AG04450 (cell line): Measurements from ENCODE around the gene FTH1. TPM values are rescaled to one million over a fixed set of nuclear protein-coding genes. Genes with fewer than 3 reads are reported as not detected.
"Not testable (repeated sequence)": the region's sequence is repeated elsewhere in the genome, so short reads cannot be mapped to it uniquely, and the experiment has no call there.

Source experiments
- CTCF ChIA-PET: fragments of 300-600, 350-600 bp; formaldehyde crosslinking; extraction: SDS; loops from one replicate; lab custom pipeline; 2022; ENCODE audit warnings: antibody characterized with exemption, inconsistent platforms; lab: Charles Lee
- POLR2A ChIA-PET: fragments of 350-600 bp; formaldehyde crosslinking; extraction: SDS; loops from one replicate; lab custom pipeline; 2021; ENCODE audit warnings: antibody characterized with exemption, inconsistent platforms; lab: Yijun Ruan, JAX
- DNase-seq: peaks from one replicate; pipeline ENCODE4 v3.0.0-alpha.2; 2011; ENCODE audit warnings: low read depth, low spot score
- H3K27ac ChIP-seq: one replicate; pipeline ENCODE4 v1.5.1; 2012; ENCODE audit warnings: low read depth, low read length, control low read depth
- H3K27me3 ChIP-seq: one replicate; pipeline ENCODE4 v1.6.0; 2012; ENCODE audit warnings: low read length; ENCODE audit not compliant: control insufficient read depth, insufficient read depth
- H3K4me3 ChIP-seq: 2 replicates; pipeline ENCODE4 v1.5.1; 2011; ENCODE audit warnings: mild to moderate bottlenecking, low read depth, low read length, control low read depth
- H3K9me3 ChIP-seq: 2 replicates; pipeline ENCODE4 v1.5.1; 2012; ENCODE audit warnings: low read length; ENCODE audit not compliant: control insufficient read depth, insufficient read depth
- CTCF ChIP-seq: IDR thresholded peaks from 2 replicates; pipeline ENCODE4 v1.5.1; 2011; ENCODE audit warnings: low read depth, low read length, control low read depth, inconsistent platforms
- polyA plus RNA-seq: library from polyadenylated mRNA; depleted of rRNA; stranded (reverse); fragments of >200 nt; gene quantifications from 2 replicates; pipeline ENCODE4 v1.2.3, GENCODE V29; 2011

The FTH1 gene
- polyA plus RNA-seq, 1 experiment: 3,294 TPM

- CTCF ChIA-PET: interaction anchor here (1.0 to 14.7 kb wide), 6 partner anchors 20 to 140 kb away, joined by 3 to 135 read pairs (median 7); no protein-coding TSS in a partner anchor
- no peaks in the 10 kb centered on the region for H3K27me3 ChIP-seq
- no peak for DNase-seq
- no peak for TF ChIP-seq CTCF
- POLR2A ChIA-PET: interaction anchor here (0.5 to 3.2 kb wide), 31 partner anchors 10 to 545 kb away, joined by 3 to 37 read pairs (median 4); partner anchors contain the start of gene BEST1
- H3K27ac ChIP-seq: peak overlapping the region; percentile 88
- H3K9me3 ChIP-seq: peaks cover 5% of the 10 kb centered on the region; the same call in 1 of the 2 replicates
- H3K4me3 ChIP-seq: peak overlapping the region; percentile 79
Observed at GRCh38 chr11:61967924-61968757, 707 bp upstream of the FTH1 start.

GRCh38 chr11:61966734-61967115, 709 bp downstream of the FTH1 start:
- no peak for TF ChIP-seq CTCF
- DNase-seq: no peak
- Histone ChIP-seq H3K4me3 (peak overlapping the region; percentile 100), H3K27ac (peak overlapping the region; percentile 81), H3K9me3 (peaks cover 5% of the 10 kb centered on the region; the same call in 1 of the 2 replicates), H3K27me3 (no peaks in the 10 kb centered on the region)
- CTCF ChIA-PET: interaction anchor here (0.6 to 14.7 kb wide), 2 partner anchors 19 to 115 kb away, joined by 8 to 135 read pairs; no protein-coding TSS in a partner anchor
- POLR2A ChIA-PET: interaction anchor here (0.8 to 3.2 kb wide), 9 partner anchors 12 to 115 kb away, joined by 3 to 37 read pairs (median 7); partner anchors contain the start of gene BEST1

- POLR2A ChIA-PET: interaction anchor here (1.4 to 3.6 kb wide), 5 partner anchors 7 to 117 kb away, joined by 6 to 27 read pairs (median 11); no protein-coding TSS in a partner anchor
- not testable (repeated sequence) for H3K27me3 ChIP-seq, H3K9me3 ChIP-seq, DNase-seq, H3K27ac ChIP-seq
- H3K4me3 ChIP-seq: peak overlapping the region; percentile 100
- CTCF ChIA-PET: interaction anchor here (0.7 to 14.7 kb wide), 4 partner anchors 15 to 117 kb away, joined by 3 to 135 read pairs (median 8); partner anchors contain the start of gene BEST1
Observed at GRCh38 chr11:61964666-61965271, 2.7 kb downstream of the FTH1 start.

- Histone ChIP-seq H3K27me3 (no peaks in the 10 kb centered on the region), H3K4me3 (peak overlapping the region; percentile 100), H3K27ac (peak overlapping the region; percentile 61), H3K9me3 (peaks cover 5% of the 10 kb centered on the region; the same call in 1 of the 2 replicates)
- TF ChIP-seq CTCF: no peak
- POLR2A ChIA-PET: interaction anchor here (1.0 to 3.6 kb wide), 6 partner anchors 8 to 117 kb away, joined by 5 to 27 read pairs (median 14); partner anchors contain the start of gene BEST1
- DNase-seq: no peak
- CTCF ChIA-PET: interaction anchor here (1.8 to 14.7 kb wide), 3 partner anchors 16 to 143 kb away, joined by 9 to 135 read pairs (median 24); no protein-coding TSS in a partner anchor
Observed at GRCh38 chr11:61964058-61964665, 3.3 kb downstream of the FTH1 start.
